Measurements from ENCODE around the gene PKP1.

PKP1 gene

DNA sequence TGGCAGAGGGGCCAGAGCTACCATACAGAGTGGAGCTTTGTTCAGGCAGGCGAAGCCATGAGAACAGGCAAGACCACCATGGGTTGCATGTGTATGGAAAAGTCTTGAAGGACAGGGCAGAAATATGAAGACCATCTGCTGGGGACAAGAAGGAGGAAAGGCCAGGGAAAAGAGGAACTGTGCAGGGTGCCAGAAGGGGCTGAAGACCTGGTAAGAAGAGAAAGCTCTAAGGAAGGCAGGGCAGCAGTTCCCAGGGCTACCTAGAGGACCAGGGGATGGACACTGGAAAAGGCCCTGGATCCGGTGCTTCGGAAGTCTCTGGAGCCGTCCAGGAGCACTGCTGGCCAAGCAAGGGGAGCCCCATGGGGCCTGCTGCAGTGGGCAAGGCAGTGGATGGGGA, 43.4 kb downstream of the PKP1 start:
- Histone ChIP-seq H3K27me3 (ENCODE audit: control insufficient read depth, insufficient read depth, low read length) (no peaks in the 10 kb centered on the region), H3K4me1 (ENCODE audit: control insufficient read depth, insufficient read depth, low read length) (no peaks in the 10 kb centered on the region), H3K36me3 (ENCODE audit: insufficient read depth, low read length) (peaks cover 23% of the 10 kb centered on the region), H3K9me3 (replicated peaks; ENCODE audit: low read length) (no peaks in the 10 kb centered on the region), H3K9ac (ENCODE audit: low read depth, low read length) (no peak overlapping the region), H3K4me3 (ENCODE audit: low read length) (no peak overlapping the region), H3K4me2 (ENCODE audit: low read length) (no peak overlapping the region)

GRCh38 chr1:201327687-201328240, 44.5 kb downstream of the PKP1 start:
- no peaks in the 10 kb centered on the region for H3K4me1 ChIP-seq (ENCODE audit: control insufficient read depth, insufficient read depth, low read length)
- H3K27me3 ChIP-seq (ENCODE audit: control insufficient read depth, insufficient read depth, low read length) = no peaks in the 10 kb centered on the region
- no peak overlapping the region for H3K4me2 ChIP-seq (ENCODE audit: low read length)
- H3K9ac ChIP-seq (ENCODE audit: low read depth, low read length) = no peak overlapping the region
- H3K9me3 ChIP-seq (replicated peaks; ENCODE audit: low read length) = no peaks in the 10 kb centered on the region
- peaks cover 16% of the 10 kb centered on the region for H3K36me3 ChIP-seq (ENCODE audit: insufficient read depth, low read length)
- no peak overlapping the region for H3K4me3 ChIP-seq (ENCODE audit: low read length)

GRCh38 chr1:201328576-201328975, 45.3 kb downstream of the PKP1 start:
- H3K9me3 ChIP-seq (replicated peaks; ENCODE audit: low read length) = no peaks in the 10 kb centered on the region
- H3K4me3 ChIP-seq (ENCODE audit: low read length) = no peak overlapping the region
- H3K4me2 ChIP-seq (ENCODE audit: low read length) = no peak overlapping the region
- no peaks in the 10 kb centered on the region for H3K4me1 ChIP-seq (ENCODE audit: control insufficient read depth, insufficient read depth, low read length)
- no peaks in the 10 kb centered on the region for H3K27me3 ChIP-seq (ENCODE audit: control insufficient read depth, insufficient read depth, low read length)
- H3K36me3 ChIP-seq (ENCODE audit: insufficient read depth, low read length) = peaks cover 16% of the 10 kb centered on the region
- no peak overlapping the region for H3K9ac ChIP-seq (ENCODE audit: low read depth, low read length)

DNA sequence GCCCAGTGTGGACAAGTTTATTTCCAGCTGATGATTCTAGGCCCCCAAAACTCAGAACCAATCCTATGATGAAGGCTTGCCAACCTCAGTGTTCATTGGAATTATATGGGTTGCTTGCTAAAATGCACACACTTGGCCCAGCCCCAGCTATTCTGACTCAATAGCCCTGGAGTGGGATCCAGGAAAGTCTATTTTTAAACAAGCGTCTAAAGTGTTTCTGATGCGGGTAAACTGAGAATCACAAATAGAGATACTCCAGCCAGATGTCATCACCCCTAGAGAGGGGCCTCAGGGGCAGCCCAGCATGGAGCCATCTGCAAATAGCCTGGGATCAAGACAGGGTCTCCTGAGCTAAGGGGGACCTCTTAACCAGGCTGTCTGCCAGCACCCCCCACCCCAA, 46.0 kb downstream of the PKP1 start:
- Histone ChIP-seq H3K36me3 (ENCODE audit: insufficient read depth, low read length) (peaks cover 16% of the 10 kb centered on the region), H3K27me3 (ENCODE audit: control insufficient read depth, insufficient read depth, low read length) (no peaks in the 10 kb centered on the region), H3K4me1 (ENCODE audit: control insufficient read depth, insufficient read depth, low read length) (no peaks in the 10 kb centered on the region), H3K4me3 (ENCODE audit: low read length) (no peak overlapping the region), H3K9me3 (replicated peaks; ENCODE audit: low read length) (no peaks in the 10 kb centered on the region), H3K4me2 (ENCODE audit: low read length) (no peak overlapping the region), H3K9ac (ENCODE audit: low read depth, low read length) (no peak overlapping the region)

DNA sequence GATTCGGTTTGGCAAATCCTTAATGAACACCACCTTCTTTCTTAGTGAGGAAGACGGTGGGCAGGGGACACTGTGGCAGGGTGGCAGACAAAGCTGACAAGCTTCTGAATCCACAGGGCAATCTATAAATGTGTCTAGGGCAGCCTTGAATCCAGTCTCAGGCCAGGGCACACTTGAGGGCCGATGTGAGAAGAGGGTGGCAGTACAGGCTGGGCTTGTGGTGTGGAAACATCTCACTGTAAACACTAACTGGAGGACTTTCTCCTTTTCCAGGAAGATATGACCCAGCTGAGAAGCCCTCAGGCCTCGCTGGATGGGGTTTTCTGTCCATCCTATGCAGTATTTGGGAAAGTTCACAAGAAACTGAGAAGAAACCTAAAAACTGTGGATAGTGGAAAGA, 46.5 kb downstream of the PKP1 start:
- Histone ChIP-seq H3K9ac (ENCODE audit: low read depth, low read length) (no peak overlapping the region), H3K36me3 (ENCODE audit: insufficient read depth, low read length) (peaks cover 14% of the 10 kb centered on the region), H3K9me3 (replicated peaks; ENCODE audit: low read length) (no peaks in the 10 kb centered on the region), H3K4me3 (ENCODE audit: low read length) (no peak overlapping the region), H3K4me2 (ENCODE audit: low read length) (no peak overlapping the region), H3K4me1 (ENCODE audit: control insufficient read depth, insufficient read depth, low read length) (no peaks in the 10 kb centered on the region), H3K27me3 (ENCODE audit: control insufficient read depth, insufficient read depth, low read length) (no peaks in the 10 kb centered on the region)

GRCh38 chr1:201330541-201330940, 47.2 kb downstream of the PKP1 start:
- Histone ChIP-seq H3K4me3 (ENCODE audit: low read length) (no peak overlapping the region), H3K4me2 (ENCODE audit: low read length) (no peak overlapping the region), H3K9ac (ENCODE audit: low read depth, low read length) (no peak overlapping the region), H3K4me1 (ENCODE audit: control insufficient read depth, insufficient read depth, low read length) (no peaks in the 10 kb centered on the region), H3K36me3 (ENCODE audit: insufficient read depth, low read length) (peaks cover 8% of the 10 kb centered on the region), H3K9me3 (replicated peaks; ENCODE audit: low read length) (no peaks in the 10 kb centered on the region), H3K27me3 (ENCODE audit: control insufficient read depth, insufficient read depth, low read length) (no peaks in the 10 kb centered on the region)

- Histone ChIP-seq H3K9ac (ENCODE audit: low read depth, low read length) (no peak overlapping the region), H3K4me1 (ENCODE audit: control insufficient read depth, insufficient read depth, low read length) (no peaks in the 10 kb centered on the region), H3K36me3 (ENCODE audit: insufficient read depth, low read length) (peaks cover 1% of the 10 kb centered on the region), H3K27me3 (ENCODE audit: control insufficient read depth, insufficient read depth, low read length) (no peaks in the 10 kb centered on the region), H3K9me3 (replicated peaks; ENCODE audit: low read length) (no peaks in the 10 kb centered on the region), H3K4me2 (ENCODE audit: low read length) (no peak overlapping the region), H3K4me3 (ENCODE audit: low read length) (no peak overlapping the region)
These were observed 47.9 kb downstream of the PKP1 start for GRCh38 chr1:201331166-201331565.

DNA sequence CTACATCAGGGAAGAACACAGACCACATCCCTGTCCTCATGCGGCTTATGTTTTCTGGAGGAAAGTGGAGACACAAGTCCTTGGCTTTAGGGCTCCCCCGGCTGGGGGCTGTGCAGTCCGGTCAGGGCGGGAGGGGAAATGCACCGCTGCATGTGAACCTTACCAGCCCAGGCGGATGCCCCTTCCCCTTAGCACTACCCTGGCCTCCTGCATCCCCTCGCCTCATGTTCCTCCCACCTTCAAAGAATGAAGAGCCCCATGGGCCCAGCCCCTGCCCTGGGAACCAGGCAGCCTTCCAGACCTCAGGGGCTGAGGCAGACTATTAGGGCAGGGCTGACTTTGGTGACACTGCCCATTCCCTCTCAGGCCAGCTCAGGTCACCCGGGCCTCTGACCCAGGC, 48.7 kb downstream of the PKP1 start:
- Histone ChIP-seq H3K4me2 (ENCODE audit: low read length) (no peak overlapping the region), H3K4me3 (ENCODE audit: low read length) (no peak overlapping the region), H3K27me3 (ENCODE audit: control insufficient read depth, insufficient read depth, low read length) (no peaks in the 10 kb centered on the region), H3K9me3 (replicated peaks; ENCODE audit: low read length) (no peaks in the 10 kb centered on the region), H3K9ac (ENCODE audit: low read depth, low read length) (no peak overlapping the region), H3K36me3 (ENCODE audit: insufficient read depth, low read length) (no peaks in the 10 kb centered on the region), H3K4me1 (ENCODE audit: control insufficient read depth, insufficient read depth, low read length) (no peaks in the 10 kb centered on the region)

- H3K9ac ChIP-seq (ENCODE audit: low read depth, low read length) = no peak overlapping the region
- no peak overlapping the region for H3K4me3 ChIP-seq (ENCODE audit: low read length)
- no peaks in the 10 kb centered on the region for H3K9me3 ChIP-seq (replicated peaks; ENCODE audit: low read length)
- H3K4me1 ChIP-seq (ENCODE audit: control insufficient read depth, insufficient read depth, low read length) = no peaks in the 10 kb centered on the region
- H3K36me3 ChIP-seq (ENCODE audit: insufficient read depth, low read length) = no peaks in the 10 kb centered on the region
- H3K27me3 ChIP-seq (ENCODE audit: control insufficient read depth, insufficient read depth, low read length) = no peaks in the 10 kb centered on the region
- H3K4me2 ChIP-seq (ENCODE audit: low read length) = no peak overlapping the region
These were observed 49.5 kb downstream of the PKP1 start for GRCh38 chr1:201332616-201333335.

DNA sequence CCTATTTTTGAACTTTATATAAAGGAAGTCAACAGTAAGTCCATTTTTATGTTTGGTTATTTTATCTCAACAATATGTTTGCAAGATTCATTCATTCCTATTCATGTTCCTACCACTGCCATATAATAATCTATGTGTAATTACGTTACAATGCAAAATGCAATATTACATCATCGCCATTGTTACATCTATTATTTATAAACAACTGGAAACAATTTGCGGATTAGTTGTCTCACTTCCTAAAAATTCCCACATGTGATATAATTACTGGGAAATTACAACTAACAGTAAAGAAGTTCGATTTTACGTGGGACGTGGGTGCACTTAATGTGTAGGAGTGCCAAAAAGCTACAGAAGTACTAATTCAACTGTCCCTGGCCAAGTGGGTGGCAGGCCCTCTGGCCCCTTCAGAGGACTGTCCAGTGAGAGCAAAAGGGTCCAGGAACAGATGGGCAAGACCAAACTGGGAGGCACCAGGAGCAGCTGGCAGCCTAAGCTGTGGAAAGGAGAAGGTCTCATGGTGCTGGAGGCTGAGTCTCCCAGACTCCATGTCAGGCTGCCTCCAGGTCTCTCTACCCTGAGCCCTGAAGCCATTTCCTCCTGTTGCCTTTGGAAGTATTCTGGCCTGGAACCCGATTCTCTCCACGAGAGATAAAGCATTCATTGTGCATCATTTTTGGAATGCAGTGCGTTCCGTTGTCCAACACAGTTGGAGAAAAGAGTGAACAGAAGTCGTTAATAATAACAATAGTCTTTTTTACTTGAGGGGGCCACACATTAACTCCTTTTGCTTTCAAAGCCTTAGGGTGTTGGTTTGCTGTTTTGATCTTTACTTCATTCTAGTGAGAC, 51.2 kb downstream of the PKP1 start:
- Histone ChIP-seq H3K4me3 (ENCODE audit: low read length) (no peak overlapping the region), H3K9me3 (replicated peaks; ENCODE audit: low read length) (no peaks in the 10 kb centered on the region), H3K27me3 (ENCODE audit: control insufficient read depth, insufficient read depth, low read length) (no peaks in the 10 kb centered on the region), H3K36me3 (ENCODE audit: insufficient read depth, low read length) (no peaks in the 10 kb centered on the region), H3K9ac (ENCODE audit: low read depth, low read length) (no peak overlapping the region), H3K4me2 (ENCODE audit: low read length) (no peak overlapping the region), H3K4me1 (ENCODE audit: control insufficient read depth, insufficient read depth, low read length) (no peaks in the 10 kb centered on the region)

- H3K4me3 ChIP-seq (ENCODE audit: low read length) = no peak overlapping the region
- no peak overlapping the region for H3K9ac ChIP-seq (ENCODE audit: low read depth, low read length)
- H3K27me3 ChIP-seq (ENCODE audit: control insufficient read depth, insufficient read depth, low read length) = no peaks in the 10 kb centered on the region
- no peaks in the 10 kb centered on the region for H3K9me3 ChIP-seq (replicated peaks; ENCODE audit: low read length)
- H3K4me1 ChIP-seq (ENCODE audit: control insufficient read depth, insufficient read depth, low read length) = no peaks in the 10 kb centered on the region
- H3K4me2 ChIP-seq (ENCODE audit: low read length) = no peak overlapping the region
- H3K36me3 ChIP-seq (ENCODE audit: insufficient read depth, low read length) = no peaks in the 10 kb centered on the region
These were observed 52.0 kb downstream of the PKP1 start for GRCh38 chr1:201335174-201335870.

Data from skeletal muscle satellite cell (primary cell).